HS-5 (cell line): ENCODE results near the gene RMI2.
A peak's percentile ranks its signal among the peaks of the same experiment; 100 is the strongest.
"Not testable (repeated sequence)": the region's sequence is repeated elsewhere in the genome, so short reads cannot be mapped to it uniquely, and the experiment has no call there.

Experiments
- DNase-seq: peaks from one replicate; pipeline ENCODE4 v3.0.0-alpha.2; 2012; ENCODE audit warnings: low read depth

Gene RMI2

DNA sequence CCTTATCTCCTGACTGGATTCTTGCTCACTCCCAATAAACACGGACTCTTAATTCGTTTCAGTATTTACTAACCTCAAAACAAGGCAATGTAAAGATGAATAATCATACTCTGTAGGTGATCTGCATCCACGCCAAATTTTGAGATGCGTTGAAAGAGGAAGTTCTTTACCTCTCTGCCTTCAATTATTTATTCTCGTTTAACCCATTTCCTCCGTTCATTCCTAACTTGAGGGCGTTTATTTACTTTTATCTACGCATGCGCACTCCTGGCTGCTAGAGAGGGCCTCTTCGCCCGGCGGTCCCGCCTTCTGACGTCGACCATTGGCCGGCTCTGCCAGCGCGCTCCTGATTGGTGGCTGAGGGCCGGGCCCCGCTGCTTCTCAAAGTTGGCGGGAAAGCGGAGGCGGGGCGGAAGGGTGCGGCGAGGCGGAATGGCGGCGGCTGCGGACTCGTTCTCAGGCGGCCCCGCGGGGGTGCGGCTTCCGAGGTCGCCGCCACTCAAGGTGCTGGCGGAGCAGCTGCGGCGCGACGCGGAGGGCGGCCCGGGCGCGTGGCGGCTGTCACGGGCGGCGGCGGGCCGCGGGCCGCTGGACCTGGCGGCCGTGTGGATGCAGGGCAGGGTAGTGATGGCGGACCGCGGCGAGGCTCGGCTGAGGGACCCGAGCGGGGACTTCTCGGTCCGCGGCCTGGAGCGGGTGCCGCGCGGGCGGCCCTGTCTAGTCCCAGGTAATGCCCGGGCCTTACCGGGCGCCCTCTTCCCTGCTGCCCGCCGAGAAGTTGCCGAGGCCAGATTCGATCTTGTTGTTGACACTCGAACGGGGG lies at the start of gene RMI2:
RMI2 (plus strand) TSS at position 420 of the 823 bp plus-strand sequence; CDS start at position 433, 13 bp downstream.
- peak; percentile 80 for DNase-seq

- DNase-seq, result no peak
Observed at GRCh38 chr16:11295672-11296071, 49.6 kb upstream of the RMI2 start.

DNA sequence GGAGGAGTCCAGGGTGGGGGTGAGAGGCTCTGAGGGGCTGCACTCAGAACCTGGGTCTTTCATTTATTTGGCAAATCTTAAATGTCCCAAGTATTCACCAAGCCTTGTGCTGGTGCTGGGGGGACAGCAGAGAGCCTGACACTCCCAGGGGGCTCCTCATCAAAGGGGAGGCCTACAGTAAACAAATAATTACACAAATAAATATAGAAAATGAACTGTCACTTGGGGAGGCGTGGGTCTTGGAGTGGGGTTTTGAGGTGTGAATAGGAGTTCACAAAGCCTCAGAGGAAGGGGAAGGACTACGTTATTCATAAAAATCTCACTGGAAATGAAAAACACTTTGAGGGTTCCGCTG lies 48.9 kb upstream of the RMI2 start:
- DNase-seq, result no peak

- no peak for DNase-seq
Observed at GRCh38 chr16:11296706-11297491, 48.4 kb upstream of the RMI2 start.

DNA sequence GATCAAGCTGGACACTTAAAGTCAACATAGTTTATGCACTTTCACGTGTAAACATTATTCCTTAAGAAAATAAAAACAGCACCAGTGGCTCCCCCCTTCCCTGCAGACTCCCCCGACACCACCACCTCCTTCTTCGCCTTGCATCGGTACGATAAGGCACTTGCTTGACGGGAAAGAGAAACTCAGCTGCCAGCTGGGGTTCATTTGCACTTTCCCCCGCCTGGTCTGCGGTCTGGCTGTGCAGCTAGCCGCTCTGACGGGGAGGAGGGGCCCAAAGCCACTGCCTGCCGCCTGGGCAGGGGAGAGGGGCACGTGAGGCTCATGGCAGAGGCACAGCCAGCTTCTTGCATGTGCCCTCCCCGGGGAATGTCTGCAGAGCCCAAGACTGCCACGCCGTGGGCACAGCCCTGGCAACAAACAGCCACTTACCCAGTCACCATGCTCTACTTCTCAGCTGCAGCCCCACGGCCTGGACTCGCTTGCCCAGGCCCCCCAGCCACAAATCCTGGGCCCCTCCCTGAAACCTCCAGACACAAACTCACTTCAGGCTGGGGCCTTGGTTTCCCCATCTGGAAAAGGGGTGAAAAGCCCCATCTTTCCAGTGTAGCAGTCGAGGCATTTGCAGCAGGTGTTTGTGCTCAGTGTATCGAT lies 47.6 kb upstream of the RMI2 start:
- no peak for DNase-seq

- DNase-seq, result no peak
Observed at GRCh38 chr16:11298143-11298900, 46.9 kb upstream of the RMI2 start.

DNA sequence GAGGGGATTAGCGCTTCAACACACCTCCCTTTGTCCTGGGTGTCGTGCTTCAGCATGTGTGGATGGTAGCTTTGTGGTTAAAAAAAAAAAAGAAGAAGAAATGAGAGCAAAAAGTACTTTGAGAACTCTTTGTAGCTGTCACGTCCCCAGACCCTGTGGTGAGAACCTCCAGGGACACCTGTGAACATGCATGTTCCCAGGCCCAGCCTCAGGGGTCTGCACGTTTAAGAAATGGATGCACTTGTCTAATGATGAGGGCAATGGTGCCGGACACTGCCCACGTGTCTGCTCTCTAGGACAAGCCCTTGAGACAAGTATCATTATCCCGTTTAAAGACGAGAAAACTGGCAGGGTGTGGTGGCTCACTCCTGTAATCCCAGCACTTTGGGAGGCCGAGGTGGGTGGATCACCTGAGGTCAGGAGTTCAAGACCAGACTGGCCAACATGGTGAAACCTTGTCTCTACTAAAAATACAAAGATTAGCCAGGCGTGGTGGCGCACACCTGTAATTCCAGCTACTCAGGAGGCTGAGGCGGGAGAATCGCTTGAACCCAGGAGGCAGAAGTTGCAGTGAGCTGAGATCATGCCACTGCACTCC lies 46.2 kb upstream of the RMI2 start:
- DNase-seq, result not testable (repeated sequence)

GRCh38 chr16:11299865-11300559 lies 45.2 kb upstream of the RMI2 start:
- no peak for DNase-seq

- DNase-seq, result no peak
Observed at GRCh38 chr16:11300560-11300892, 44.7 kb upstream of the RMI2 start.

GRCh38 chr16:11301645-11302501 lies 43.4 kb upstream of the RMI2 start:
- DNase-seq, result no peak

DNA sequence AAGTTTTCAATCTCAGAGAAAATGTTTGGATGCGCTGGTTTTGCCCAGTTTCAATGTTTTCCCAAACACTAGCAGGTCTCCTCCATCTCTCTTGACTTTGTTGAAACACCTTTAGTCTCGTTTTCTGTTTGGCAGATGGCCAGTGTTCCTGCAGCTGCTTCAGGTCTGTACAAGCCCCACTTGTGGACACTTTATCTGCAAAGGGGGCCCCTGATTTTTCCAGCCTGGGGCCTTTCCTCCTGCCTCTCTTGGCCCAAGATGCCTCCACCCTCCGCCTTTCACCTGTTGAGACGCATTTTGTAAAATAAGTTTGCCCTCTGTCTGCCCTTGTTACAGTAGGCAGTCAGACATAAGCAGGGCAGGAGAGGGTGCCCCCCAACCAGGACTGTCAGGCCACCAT lies 42.3 kb upstream of the RMI2 start:
- DNase-seq, result no peak

DNA sequence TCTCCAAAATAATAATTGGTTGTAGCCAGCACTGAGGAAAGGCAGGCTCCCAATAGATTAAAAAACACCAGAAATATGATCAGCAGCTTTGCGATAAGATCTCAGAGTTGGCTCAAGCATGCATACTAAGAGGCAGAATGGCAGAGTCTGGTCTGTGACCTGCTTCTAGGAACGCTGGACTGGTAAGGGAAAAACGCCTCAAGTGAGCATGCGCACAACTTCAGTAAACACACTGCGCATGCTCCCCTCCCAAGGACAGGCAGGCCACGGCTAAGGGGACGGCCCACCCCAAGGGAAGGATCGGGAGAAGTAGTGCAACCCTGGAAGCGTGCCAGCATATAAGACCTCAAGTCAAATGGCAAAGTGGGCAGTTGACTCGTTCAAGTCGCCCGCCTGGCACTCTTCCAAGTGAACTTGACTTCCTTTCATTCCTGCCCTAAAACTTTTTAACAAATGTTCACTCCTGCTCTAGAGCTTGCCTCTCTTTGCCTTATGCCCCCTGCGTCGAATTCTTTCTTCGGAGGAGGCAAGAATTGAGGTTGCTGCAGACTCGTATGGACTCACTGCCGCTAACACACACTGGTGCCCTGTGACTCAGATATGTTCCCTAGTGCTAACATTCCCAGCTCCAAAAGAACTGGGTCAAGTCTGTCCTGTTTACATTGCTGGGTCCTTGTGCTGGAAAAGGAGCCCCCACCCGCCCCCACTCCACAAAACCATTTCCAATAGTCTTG lies 41.7 kb upstream of the RMI2 start:
- no peak for DNase-seq

GRCh38 chr16:11306381-11306780 lies 38.9 kb upstream of the RMI2 start:
- DNase-seq, result no peak

- no peak for DNase-seq
Observed at GRCh38 chr16:11306997-11307638, 38.1 kb upstream of the RMI2 start.

- DNase-seq, result no peak
Observed at GRCh38 chr16:11307639-11308492, 37.4 kb upstream of the RMI2 start.

DNA sequence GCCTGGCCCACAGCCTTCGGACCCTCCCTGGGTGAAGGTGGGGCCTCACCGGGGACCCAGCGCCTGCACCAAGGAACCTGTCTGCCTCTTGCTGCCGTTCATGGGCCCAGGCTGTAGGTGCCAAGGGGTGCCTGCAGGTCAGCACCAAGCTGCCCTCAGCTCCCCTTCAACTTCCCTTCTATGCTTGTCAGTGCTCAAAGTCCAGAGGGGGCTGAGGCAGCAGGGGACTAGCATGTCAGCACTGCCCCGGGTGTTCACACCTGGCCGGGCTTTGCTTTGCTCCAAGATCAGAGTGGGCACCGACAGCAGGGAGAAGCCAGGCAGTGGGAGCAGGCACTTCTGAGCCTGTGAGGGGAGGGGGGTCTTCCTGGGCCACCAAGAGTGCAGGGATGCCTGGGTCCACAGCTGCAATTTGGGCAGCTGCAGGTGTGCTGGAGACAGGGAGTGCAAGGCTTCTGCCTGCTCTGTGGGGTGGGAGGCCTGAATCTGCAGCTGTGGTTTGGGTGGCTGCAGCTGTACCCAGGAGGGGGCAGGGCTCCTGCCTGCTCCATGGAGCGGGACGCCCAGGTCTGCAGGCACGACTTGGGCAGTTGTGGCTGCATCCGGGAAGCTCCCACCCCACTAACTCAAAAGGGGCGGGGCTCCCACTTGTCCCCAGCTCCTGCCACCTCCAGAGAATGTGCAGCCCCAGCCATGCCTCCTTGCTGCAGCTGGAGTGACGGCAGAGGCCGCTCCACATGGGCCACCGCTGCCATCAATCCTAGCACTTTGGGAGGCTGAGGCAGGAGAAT lies 36.6 kb upstream of the RMI2 start:
- no peak for DNase-seq
